HG03378 (cell line): ENCODE measurements around the gene CARMIL1.

Experiments
- ATAC-seq: cut with Tn5 transposase; IDR thresholded peaks from one replicate; pipeline ENCODE4 v1.9.1; 2021; ENCODE audit warnings: mild to moderate bottlenecking, moderate library complexity; ENCODE audit not compliant: unreplicated experiment

CARMIL1 gene

DNA sequence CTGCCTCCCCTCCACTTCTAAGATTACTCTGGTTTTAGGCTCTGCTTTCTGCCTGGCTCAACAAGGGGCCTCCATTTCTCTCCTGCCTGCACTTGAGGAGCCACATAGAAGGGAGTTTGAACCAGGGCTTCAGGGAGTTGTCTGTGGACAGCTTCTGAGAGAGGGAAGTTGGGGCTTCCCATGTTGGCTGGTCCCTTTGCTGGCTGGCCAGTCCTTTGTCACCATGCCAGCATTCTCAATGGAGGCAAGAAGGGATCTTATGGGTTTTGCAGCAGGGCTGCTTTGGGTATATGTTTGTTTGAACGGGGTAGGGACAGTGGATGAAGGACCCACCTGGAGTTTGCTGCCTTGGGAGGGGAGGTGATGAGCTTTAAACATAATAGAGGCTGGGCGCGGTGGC lies 124.9 kb downstream of the CARMIL1 start:
- ATAC-seq: no peak

- peak; percentile 96 for ATAC-seq
Observed at GRCh38 chr6:25404693-25405169, 125.6 kb downstream of the CARMIL1 start.

DNA sequence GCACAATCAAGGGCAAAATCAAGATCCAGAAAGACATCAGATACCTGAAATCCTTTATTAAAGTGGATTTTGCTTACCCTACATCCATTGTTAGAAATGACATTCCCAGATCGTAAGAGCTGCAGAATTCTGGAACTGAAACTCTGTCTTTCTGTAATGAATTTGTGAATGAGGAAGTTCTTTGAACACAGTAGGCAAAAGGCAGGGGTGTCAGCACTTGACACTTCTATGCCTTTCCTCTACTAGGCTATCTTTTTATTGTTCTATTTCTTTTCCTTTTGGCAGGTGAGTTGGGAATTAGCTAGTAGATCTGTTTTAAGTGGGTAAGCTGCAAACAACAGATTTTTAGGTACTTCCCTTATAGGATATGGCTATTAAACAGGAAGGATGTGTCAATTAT lies 126.3 kb downstream of the CARMIL1 start:
- ATAC-seq: no peak

DNA sequence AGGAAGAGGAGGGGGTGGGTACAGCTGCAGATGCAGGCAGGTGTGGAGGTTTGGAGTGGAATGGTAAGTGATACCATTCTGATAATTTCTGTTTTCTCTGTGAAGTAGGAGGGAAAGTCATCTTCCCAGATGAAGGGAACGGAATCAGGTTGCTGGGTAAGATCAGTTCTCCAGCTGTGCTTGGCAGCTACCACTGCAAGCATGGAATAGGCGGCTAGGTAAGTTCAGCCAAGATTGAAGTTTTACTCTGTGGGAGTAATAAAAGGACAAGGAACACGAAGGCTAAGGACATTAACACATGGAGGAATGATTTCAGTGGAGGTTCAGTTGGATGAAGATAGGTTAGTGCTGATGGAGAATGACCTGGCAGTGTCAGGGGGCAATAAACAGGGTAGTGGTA lies 128.3 kb downstream of the CARMIL1 start:
- ATAC-seq: no peak

- ATAC-seq: no peak
Observed at GRCh38 chr6:25410102-25410501, 130.9 kb downstream of the CARMIL1 start.

- ATAC-seq: no peak
Observed at GRCh38 chr6:25411316-25411950, 132.3 kb downstream of the CARMIL1 start.

- ATAC-seq: no peak
Observed at GRCh38 chr6:25413207-25413905, 134.2 kb downstream of the CARMIL1 start.

DNA sequence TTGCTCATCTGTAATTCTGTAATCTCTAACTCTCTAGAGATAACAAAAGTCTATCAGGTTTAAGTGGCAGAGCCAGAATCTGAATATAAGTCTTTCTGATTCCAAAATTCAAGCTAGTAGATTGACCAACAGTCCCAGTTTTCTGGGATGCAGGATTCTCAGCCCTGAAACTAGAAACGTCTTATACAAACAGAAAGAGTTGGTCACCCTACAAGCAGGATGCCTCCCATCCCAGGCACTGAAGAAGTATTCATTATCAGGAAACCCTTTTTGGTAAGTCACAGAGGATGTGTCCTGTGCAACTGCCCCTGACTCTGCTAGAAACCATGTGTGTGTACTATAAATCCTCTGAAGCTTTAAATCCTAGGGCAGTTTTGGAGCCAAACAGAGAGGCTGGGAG lies 135.0 kb downstream of the CARMIL1 start:
- ATAC-seq: no peak

DNA sequence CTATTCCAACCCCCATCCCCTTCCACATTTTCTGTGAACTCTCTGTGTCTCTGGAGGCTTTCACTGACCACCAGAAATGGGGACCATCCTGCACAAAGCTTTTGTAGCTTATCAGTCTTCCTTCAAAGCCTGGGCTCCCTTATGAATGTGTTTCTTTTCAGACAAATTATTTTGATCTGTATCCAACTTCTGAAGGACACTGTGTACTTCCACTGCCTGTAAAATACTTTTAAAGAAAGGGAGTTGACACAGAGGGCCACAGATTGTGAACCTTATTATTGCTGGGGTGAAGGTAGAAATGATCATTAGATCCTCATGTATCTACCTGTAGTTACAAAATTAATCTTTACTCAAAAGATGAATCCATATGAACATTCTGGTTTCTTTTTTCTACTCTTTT lies 135.6 kb downstream of the CARMIL1 start:
- no peak for ATAC-seq

GRCh38 chr6:25415274-25415673 lies 136.1 kb downstream of the CARMIL1 start:
- no peak for ATAC-seq

DNA sequence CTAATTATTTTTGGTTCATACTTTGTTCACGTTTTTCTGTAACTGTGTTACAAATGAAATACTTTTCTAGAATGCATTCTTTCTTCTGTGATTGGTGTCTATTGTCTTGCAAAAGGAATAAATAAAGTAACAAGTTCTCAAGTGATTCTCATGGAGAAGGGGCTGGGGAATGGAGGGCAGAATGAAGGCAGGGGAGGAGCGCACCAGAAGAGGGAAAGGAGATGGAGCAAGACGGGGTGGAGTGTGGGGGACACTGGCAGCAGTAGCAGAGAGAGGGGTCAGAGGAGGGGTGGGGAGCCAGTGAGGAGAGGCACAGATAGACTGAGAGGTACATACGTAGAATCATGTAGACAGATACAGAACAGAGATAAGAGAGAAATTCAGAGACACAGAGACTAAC lies 136.5 kb downstream of the CARMIL1 start:
- no peak for ATAC-seq

DNA sequence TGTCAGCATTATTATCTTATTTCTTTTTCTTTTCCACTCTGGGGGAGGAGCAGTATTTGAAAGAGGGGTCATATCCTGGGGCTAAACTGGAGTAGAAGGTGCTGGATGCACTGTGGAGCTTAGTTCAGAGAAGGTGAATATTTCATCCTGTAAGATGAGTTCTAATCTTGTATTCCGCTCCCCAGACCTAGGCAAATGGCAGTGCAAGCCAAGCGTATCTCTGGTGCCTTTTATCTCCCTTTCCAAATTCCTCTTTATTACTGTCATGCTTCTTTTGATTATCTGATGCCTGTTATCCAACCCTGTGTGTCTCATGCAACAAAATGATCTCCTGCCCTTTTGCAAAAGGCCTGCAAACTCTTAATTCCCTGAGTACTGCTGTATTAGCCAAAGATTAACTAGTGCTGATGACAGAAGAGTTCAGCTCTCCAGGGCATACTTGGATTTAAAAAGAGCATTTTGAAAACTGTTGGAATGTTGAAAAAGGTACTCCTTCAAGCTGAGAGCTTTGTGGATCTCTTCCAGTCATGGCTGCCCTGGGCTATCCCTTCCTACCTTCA lies 138.0 kb downstream of the CARMIL1 start:
- no peak for ATAC-seq

- ATAC-seq: no peak
Observed at GRCh38 chr6:25418454-25419052, 139.4 kb downstream of the CARMIL1 start.

DNA sequence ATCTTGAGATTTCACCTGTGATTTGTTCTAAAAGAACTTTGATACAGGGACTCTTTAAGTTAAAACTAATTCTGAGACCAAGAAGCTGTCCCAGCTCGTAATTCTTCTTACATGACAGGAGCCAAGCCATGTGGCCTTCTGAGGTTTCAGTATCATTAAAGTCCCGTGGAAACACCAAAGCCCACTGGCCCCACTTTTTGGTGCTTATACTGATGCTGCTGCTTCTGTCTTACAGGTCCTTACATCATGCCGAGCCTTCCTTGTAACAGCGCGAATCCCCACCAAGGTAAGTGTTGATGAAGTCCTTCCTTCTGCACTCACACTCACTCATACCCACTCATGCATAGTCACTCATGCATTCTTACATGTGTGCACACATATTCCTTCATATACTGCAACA lies 140.7 kb downstream of the CARMIL1 start:
- ATAC-seq: no peak

DNA sequence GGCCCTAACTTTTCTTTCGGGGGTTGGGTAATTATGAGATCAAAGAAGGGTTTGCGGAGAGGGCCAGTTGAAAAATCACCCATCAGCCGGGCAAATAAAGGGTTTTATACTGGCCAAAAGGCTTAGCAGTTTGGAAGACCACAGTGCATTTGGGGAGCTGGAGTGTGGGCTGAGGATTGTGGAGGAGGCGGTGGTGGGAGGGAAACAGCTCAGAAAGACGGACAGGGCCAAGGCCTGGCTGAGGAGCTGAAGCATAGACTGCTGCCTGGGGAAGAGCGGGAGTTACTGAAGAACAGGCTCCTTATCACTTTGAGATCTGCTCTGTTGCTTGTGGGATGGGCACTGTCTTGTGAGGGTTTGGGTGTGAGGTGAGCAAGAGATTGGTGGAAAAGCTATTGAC lies 144.2 kb downstream of the CARMIL1 start:
- no peak for ATAC-seq

- ATAC-seq: no peak
Observed at GRCh38 chr6:25424303-25424702, 145.1 kb downstream of the CARMIL1 start.

DNA sequence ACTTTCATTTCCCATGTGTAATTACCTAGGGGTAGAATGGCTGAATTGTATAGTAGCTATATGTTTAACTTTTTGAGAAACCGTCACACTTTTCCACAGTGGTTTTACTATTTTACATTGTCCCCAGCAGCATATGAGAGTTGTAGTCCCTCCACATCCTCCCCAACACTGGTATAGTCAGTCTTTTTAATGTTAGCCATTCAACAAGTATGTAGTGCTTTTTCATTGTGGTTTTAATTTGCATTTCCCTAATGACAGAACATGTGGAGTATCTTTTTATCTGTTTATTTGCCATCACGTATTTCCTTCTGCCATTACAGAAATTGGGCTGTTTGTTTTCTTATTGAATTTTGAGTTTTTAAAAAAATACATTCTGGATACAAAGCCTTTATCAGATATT lies 148.4 kb downstream of the CARMIL1 start:
- no peak for ATAC-seq

- ATAC-seq: no peak
Observed at GRCh38 chr6:25428758-25429317, 149.7 kb downstream of the CARMIL1 start.

DNA sequence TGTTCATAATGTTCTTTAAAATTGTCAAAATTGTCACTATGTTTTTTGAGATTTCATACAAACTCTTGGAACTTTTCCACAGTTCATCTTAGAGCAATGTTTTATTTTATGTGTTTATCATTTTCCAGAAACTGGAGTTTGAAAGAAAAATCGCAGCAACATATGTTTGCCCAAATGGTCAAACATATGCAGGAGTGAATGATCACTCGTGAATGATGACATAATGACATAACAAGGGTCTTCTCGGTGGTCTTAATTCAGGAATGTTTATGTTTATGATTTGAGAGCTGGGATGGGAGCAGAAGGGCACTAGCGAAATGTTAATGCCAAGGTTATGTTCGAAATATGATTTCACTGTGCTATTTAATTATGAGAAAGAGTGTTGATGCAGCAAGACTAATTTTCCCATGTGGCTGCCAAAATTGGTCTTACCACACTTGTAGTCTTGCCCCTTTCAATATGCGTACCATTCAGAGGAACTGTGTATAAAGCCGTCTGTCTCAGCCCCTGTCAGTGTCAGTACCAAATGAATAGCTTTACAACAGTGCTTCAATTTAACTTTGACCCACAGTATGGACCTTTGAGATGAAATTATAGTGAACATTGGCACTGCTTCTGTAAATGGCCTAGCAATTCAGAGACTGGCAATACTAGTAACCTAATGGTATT lies 152.3 kb downstream of the CARMIL1 start:
- no peak for ATAC-seq

- no peak for ATAC-seq
Observed at GRCh38 chr6:25431975-25432307, 152.8 kb downstream of the CARMIL1 start.

GRCh38 chr6:25434921-25435320 lies 155.7 kb downstream of the CARMIL1 start:
- no peak for ATAC-seq
